GM23338 (cell line): ENCODE results near the gene C3AR1. TPM values are rescaled to one million over a fixed set of nuclear protein-coding genes. Genes with fewer than 3 reads are reported as not detected.

Experiments used
- ATAC-seq: fragments of 200-7000 bp; cut with Tn5 transposase; 3 replicates; pipeline ENCODE4 v1.9.1; 2020
- DNase-seq: peaks from one replicate; pipeline ENCODE4 v3.0.0-alpha.2; 2015; ENCODE audit warnings: low spot score
- H2AFZ ChIP-seq: fragments of 200-600 bp; sonication (generic); 2 replicates; pipeline ENCODE4 v1.8.0; 2016; ENCODE audit warnings: antibody characterized with exemption, mild to moderate bottlenecking, moderate library complexity
- H3F3A ChIP-seq: fragments of 200-600 bp; sonication (generic); replicated peaks from 2 replicates; pipeline ENCODE4 v1.8.0; 2017; ENCODE audit warnings: antibody characterized with exemption, mixed run types, low read depth
- H3K27ac ChIP-seq: fragments of 200-600 bp; sonication (generic); 2 replicates; pipeline ENCODE4 v1.6.1; 2016; ENCODE audit warnings: low read depth
- H3K27me3 ChIP-seq: fragments of 200-600 bp; sonication (generic); 2 replicates; pipeline ENCODE4 v1.8.0; 2016; ENCODE audit warnings: mild to moderate bottlenecking, mixed run types, moderate library complexity; ENCODE audit not compliant: insufficient read depth
- H3K36me3 ChIP-seq: fragments of 200-600 bp; sonication (generic); 2 replicates; pipeline ENCODE4 v1.8.0; 2016; ENCODE audit warnings: mild to moderate bottlenecking; ENCODE audit not compliant: insufficient read depth
- H3K4me1 ChIP-seq: fragments of 200-600 bp; sonication (generic); 2 replicates; pipeline ENCODE4 v1.8.0; 2016; ENCODE audit warnings: mild to moderate bottlenecking, moderate library complexity; ENCODE audit not compliant: insufficient read depth
- H3K4me2 ChIP-seq: fragments of 200-600 bp; sonication (generic); 2 replicates; pipeline ENCODE4 v1.7.1; 2017; ENCODE audit warnings: mixed run types
- H3K4me3 ChIP-seq: fragments of 200-600 bp; sonication (generic); 2 replicates; pipeline ENCODE4 v1.6.1; 2016; ENCODE audit warnings: mixed run types
- H3K79me2 ChIP-seq: fragments of 200-600 bp; sonication (generic); replicated peaks from 2 replicates; pipeline ENCODE4 v1.8.0; 2017; ENCODE audit warnings: mild to moderate bottlenecking; ENCODE audit not compliant: insufficient read depth
- H3K9me2 ChIP-seq: fragments of 200-600 bp; sonication (generic); 2 replicates; pipeline ENCODE4 v1.8.0; 2017; ENCODE audit not compliant: insufficient read depth
- H4K20me1 ChIP-seq: fragments of 200-600 bp; sonication (generic); replicated peaks from 2 replicates; pipeline ENCODE4 v1.8.0; 2017; ENCODE audit warnings: mild to moderate bottlenecking; ENCODE audit not compliant: insufficient read depth
- H3K27ac Mint-ChIP-seq: 2 replicates; pipeline ENCODE4 v1.8.0; 2020; ENCODE audit warnings: inconsistent platforms, mild to moderate bottlenecking, moderate library complexity, mixed read lengths
- H3K27me3 Mint-ChIP-seq: 3 replicates; pipeline ENCODE4 v1.8.0; 2022; ENCODE audit warnings: low read depth, mild to moderate bottlenecking, moderate library complexity, mixed read lengths, inconsistent platforms; ENCODE audit not compliant: insufficient read depth, poor library complexity
- H3K36me3 Mint-ChIP-seq: 3 replicates; pipeline ENCODE4 v1.8.0; 2021; ENCODE audit warnings: low read depth, mild to moderate bottlenecking, inconsistent platforms, moderate library complexity, mixed read lengths
- H3K4me1 Mint-ChIP-seq: 3 replicates; pipeline ENCODE4 v1.8.0; 2020; ENCODE audit warnings: mild to moderate bottlenecking, inconsistent platforms, mixed read lengths
- H3K4me3 Mint-ChIP-seq: 3 replicates; pipeline ENCODE4 v1.8.0; 2021; ENCODE audit warnings: moderate library complexity, mild to moderate bottlenecking, inconsistent platforms, mixed read lengths
- H3K9me3 Mint-ChIP-seq: 3 replicates; pipeline ENCODE4 v1.8.0; 2020; ENCODE audit warnings: moderate library complexity, mild to moderate bottlenecking, inconsistent platforms, mixed read lengths
- CTCF ChIP-seq, 2 experiments: fragments of 200-600 bp in 1 of 2; sonication (generic) in 1 of 2; conservative IDR thresholded peaks; 2 replicates each; pipeline versions ENCODE4 v1.5.1 to v1.6.1; 2016 to 2017; ENCODE audit warnings: antibody characterized with exemption in 2 of 2, low read depth in 2 of 2, mild to moderate bottlenecking in 2 of 2, moderate library complexity in 1 of 2
- EZH2phosphoT487 ChIP-seq: fragments of 200-600 bp; sonication (generic); IDR thresholded peaks from one replicate; pipeline ENCODE4 v1.8.1; 2018; ENCODE audit warnings: antibody characterized with exemption; ENCODE audit not compliant: unreplicated experiment
- JUNB ChIP-seq: IDR thresholded peaks from one replicate; pipeline ENCODE4 v1.6.1; 2016; ENCODE audit warnings: antibody characterized with exemption; ENCODE audit not compliant: unreplicated experiment
- NANOG ChIP-seq: IDR thresholded peaks from 2 replicates; pipeline ENCODE4 v1.6.1; 2016; ENCODE audit warnings: antibody characterized with exemption, borderline replicate concordance
- STAT1 ChIP-seq: IDR thresholded peaks from one replicate; pipeline ENCODE4 v1.6.1; 2016; ENCODE audit warnings: antibody characterized with exemption; ENCODE audit not compliant: unreplicated experiment
- ZNF114 ChIP-seq: fragments of 250-450 bp; sonication (Bioruptor Pico); IDR thresholded peaks from 2 replicates; pipeline ENCODE4 v1.5.0; 2020; ENCODE audit warnings: mild to moderate bottlenecking, moderate library complexity
- ZNF331 ChIP-seq: fragments of 250-450 bp; sonication (Bioruptor Pico); IDR thresholded peaks from 2 replicates; pipeline ENCODE4 v1.5.0; 2020; ENCODE audit warnings: low read depth, mild to moderate bottlenecking, moderate library complexity
- polyA plus RNA-seq: library from polyadenylated mRNA; unstranded; fragments of >200 nt; fragmentation: Nextera tagmentation; extraction: Ambion mirVana; gene quantifications from 2 replicates; pipeline ENCODE4 v1.2.1, GENCODE V29; 2016
- total RNA-seq: library from RNA; depleted of rRNA; stranded (reverse); fragments of >200 nt; shearing (Covaris generic); gene quantifications from 2 replicates; pipeline ENCODE4 v1.2.3, GENCODE V29; 2014
- TF ChIP-seq, protein P1 (sequence below): IDR thresholded peaks from one replicate; pipeline ENCODE4 v1.6.1; 2018; ENCODE audit warnings: antibody characterized with exemption; ENCODE audit not compliant: unreplicated experiment
- TF ChIP-seq, protein P2 (sequence below): IDR thresholded peaks from 2 replicates; pipeline ENCODE4 v1.6.1; 2016; ENCODE audit warnings: antibody characterized with exemption

The C3AR1 gene
- total and polyA plus RNA-seq, 2 experiments from 2014 or later, result not detected

DNA sequence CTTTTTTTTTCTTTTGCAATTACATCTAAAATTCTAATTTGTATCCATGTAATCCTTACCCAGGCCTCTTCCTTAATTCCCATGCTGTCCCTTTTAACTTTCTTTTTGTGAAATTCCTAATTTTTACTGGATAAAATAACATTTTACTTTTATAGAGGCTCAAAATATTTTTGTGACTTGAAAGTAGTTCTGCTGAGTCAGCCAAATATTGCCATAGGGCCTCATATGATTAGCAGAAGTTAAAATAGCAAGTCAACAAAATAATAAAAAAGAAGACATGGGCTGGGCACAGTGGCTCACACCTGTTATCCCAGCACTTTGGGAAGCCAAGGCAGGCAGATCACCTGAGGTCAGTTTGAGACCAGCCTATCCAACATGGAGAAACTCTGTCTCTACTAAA is 2.0 kb downstream of the C3AR1 start (continued):
- TF ChIP-seq, protein P1, sequence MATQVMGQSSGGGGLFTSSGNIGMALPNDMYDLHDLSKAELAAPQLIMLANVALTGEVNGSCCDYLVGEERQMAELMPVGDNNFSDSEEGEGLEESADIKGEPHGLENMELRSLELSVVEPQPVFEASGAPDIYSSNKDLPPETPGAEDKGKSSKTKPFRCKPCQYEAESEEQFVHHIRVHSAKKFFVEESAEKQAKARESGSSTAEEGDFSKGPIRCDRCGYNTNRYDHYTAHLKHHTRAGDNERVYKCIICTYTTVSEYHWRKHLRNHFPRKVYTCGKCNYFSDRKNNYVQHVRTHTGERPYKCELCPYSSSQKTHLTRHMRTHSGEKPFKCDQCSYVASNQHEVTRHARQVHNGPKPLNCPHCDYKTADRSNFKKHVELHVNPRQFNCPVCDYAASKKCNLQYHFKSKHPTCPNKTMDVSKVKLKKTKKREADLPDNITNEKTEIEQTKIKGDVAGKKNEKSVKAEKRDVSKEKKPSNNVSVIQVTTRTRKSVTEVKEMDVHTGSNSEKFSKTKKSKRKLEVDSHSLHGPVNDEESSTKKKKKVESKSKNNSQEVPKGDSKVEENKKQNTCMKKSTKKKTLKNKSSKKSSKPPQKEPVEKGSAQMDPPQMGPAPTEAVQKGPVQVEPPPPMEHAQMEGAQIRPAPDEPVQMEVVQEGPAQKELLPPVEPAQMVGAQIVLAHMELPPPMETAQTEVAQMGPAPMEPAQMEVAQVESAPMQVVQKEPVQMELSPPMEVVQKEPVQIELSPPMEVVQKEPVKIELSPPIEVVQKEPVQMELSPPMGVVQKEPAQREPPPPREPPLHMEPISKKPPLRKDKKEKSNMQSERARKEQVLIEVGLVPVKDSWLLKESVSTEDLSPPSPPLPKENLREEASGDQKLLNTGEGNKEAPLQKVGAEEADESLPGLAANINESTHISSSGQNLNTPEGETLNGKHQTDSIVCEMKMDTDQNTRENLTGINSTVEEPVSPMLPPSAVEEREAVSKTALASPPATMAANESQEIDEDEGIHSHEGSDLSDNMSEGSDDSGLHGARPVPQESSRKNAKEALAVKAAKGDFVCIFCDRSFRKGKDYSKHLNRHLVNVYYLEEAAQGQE, result no peak
- TF ChIP-seq JUNB (no peak), ZNF114 (CRISPR knock-in tag) (no peak), STAT1 (no peak), EZH2phosphoT487 (no peak), CTCF (conservative IDR thresholded peaks at IDR 0.05; ENCODE audit: low read depth in 2 of 2) (no peak)
- TF ChIP-seq, protein P2, sequence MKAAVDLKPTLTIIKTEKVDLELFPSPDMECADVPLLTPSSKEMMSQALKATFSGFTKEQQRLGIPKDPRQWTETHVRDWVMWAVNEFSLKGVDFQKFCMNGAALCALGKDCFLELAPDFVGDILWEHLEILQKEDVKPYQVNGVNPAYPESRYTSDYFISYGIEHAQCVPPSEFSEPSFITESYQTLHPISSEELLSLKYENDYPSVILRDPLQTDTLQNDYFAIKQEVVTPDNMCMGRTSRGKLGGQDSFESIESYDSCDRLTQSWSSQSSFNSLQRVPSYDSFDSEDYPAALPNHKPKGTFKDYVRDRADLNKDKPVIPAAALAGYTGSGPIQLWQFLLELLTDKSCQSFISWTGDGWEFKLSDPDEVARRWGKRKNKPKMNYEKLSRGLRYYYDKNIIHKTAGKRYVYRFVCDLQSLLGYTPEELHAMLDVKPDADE, result no peak

- ATAC-seq (no peak), DNase-seq (no peak)
- Histone ChIP-seq H3F3A (no peaks in the 10 kb centered on the region; the same call in 1 of the 2 replicates), H3K79me2 (no peaks in the 10 kb centered on the region), H3K4me3 (no peak overlapping the region), H4K20me1 (no peaks in the 10 kb centered on the region), H3K9me2 (no peaks in the 10 kb centered on the region), H3K4me2 (no peak overlapping the region), H3K4me1 (no peaks in the 10 kb centered on the region; the same call in 1 of the 2 replicates), H3K36me3 (no peaks in the 10 kb centered on the region; the same call in 1 of the 2 replicates), H3K27me3 (no peaks in the 10 kb centered on the region), H3K27ac (no peak overlapping the region), H2AFZ (no peak overlapping the region)
- no peak overlapping the region for H3K27ac Mint-ChIP-seq
- TF ChIP-seq ZNF331 (no peak), ZNF114 (CRISPR knock-in tag) (no peak), STAT1 (no peak), CTCF (conservative IDR thresholded peaks at IDR 0.05; ENCODE audit: low read depth in 2 of 2) (no peak), NANOG (no peak)
- TF ChIP-seq, protein P1, result no peak
- H3K4me1 Mint-ChIP-seq, result peaks cover 13% of the 10 kb centered on the region
- no peaks in the 10 kb centered on the region for H3K9me3 Mint-ChIP-seq
- H3K27me3 Mint-ChIP-seq, result no peaks in the 10 kb centered on the region
- no peak overlapping the region for H3K4me3 Mint-ChIP-seq
- peaks cover 3% of the 10 kb centered on the region; the same call in 1 of the 3 replicates for H3K36me3 Mint-ChIP-seq
Measured at GRCh38 chr12:8058506-8058905, 7.7 kb downstream of the C3AR1 start.
